ENCODE results near the gene CHST2. TPM values are rescaled to one million over a fixed set of nuclear protein-coding genes. Genes with fewer than 3 reads are reported as not detected.

CHST2 gene
- total RNA-seq, 1 experiment from 2014 or later: 0.26 TPM

GRCh38 chr3:143121241-143122088 lies 1.9 kb downstream of the CHST2 start:
- H3K9me3 ChIP-seq (ENCODE audit: control insufficient read depth, insufficient read depth, low read depth, low read length): no peaks in the 10 kb centered on the region
- intact Hi-C loops (cut with micrococcal nuclease; ENCODE audit: unreplicated experiment) (no loop called here), in situ Hi-C loops (cut with HindIII; ENCODE audit: low pct_unique_long_range_greater_than_20kb, low sequenced_read_pairs) (no loop called here)
- ChIA-PET POLR2A (no interaction called here), CTCF (no interaction called here)
- no peak for DNase-seq (ENCODE audit: low read depth, low spot score)
- peaks cover 5% of the 10 kb centered on the region for H3K4me1 ChIP-seq (ENCODE audit: control insufficient read depth, insufficient read depth, low read length)
- BruUV-seq (replicated peaks): no TSS peak
- no peak overlapping the region for H3K27ac ChIP-seq (ENCODE audit: low read length)
- no peak overlapping the region; a peak in 1 of 4 replicates for H3K4me3 ChIP-seq (ENCODE audit: low read depth in 2 of 2, low read length in 2 of 2)
- TF ChIP-seq POLR2AphosphoS5 (IDR thresholded peaks at IDR 0.05; ENCODE audit: low read depth, low read length) (no peak), CTCF (IDR thresholded peaks at IDR 0.05) (peak; percentile 39)
- peaks cover 47% of the 10 kb centered on the region for H3K27me3 ChIP-seq (ENCODE audit: control insufficient read depth, insufficient read depth, low read length)
- ATAC-seq: no peak
- no peaks in the 10 kb centered on the region for H3K36me3 ChIP-seq (ENCODE audit: control insufficient read depth, insufficient read depth, low read length)

- in situ Hi-C loops (cut with HindIII; ENCODE audit: low pct_unique_long_range_greater_than_20kb, low sequenced_read_pairs): no loop called here
- intact Hi-C loops (cut with micrococcal nuclease; ENCODE audit: unreplicated experiment): no loop called here
- ATAC-seq (no peak), DNase-seq (ENCODE audit: low read depth, low spot score) (no peak)
- TF ChIP-seq POLR2AphosphoS5 (IDR thresholded peaks at IDR 0.05; ENCODE audit: low read depth, low read length) (no peak), SIN3A (IDR thresholded peaks at IDR 0.05; ENCODE audit: borderline replicate concordance, insufficient read depth, low read depth, low read length) (no peak)
- POLR2A ChIA-PET: no interaction called here
- Histone ChIP-seq H3K9me3 (ENCODE audit: control insufficient read depth, insufficient read depth, low read depth, low read length) (no peaks in the 10 kb centered on the region), H3K27ac (ENCODE audit: low read length) (no peak overlapping the region), H3K36me3 (ENCODE audit: control insufficient read depth, insufficient read depth, low read length) (no peaks in the 10 kb centered on the region), H3K27me3 (ENCODE audit: control insufficient read depth, insufficient read depth, low read length) (peaks cover 52% of the 10 kb centered on the region), H3K4me3 (ENCODE audit: low read depth in 2 of 2, low read length in 2 of 2) (no peak overlapping the region), H3K4me1 (ENCODE audit: control insufficient read depth, insufficient read depth, low read length) (peaks cover 5% of the 10 kb centered on the region)
- CTCF ChIA-PET: no interaction called here
- no TSS peak for BruUV-seq (replicated peaks)
Measured at GRCh38 chr3:143122089-143122430, 2.5 kb downstream of the CHST2 start.

- DNase-seq (ENCODE audit: low read depth, low spot score): no peak
- BruUV-seq (replicated peaks): no TSS peak
- no peak overlapping the region for H3K4me3 ChIP-seq (ENCODE audit: low read depth in 2 of 2, low read length in 2 of 2)
- in situ Hi-C loops (cut with HindIII; ENCODE audit: low pct_unique_long_range_greater_than_20kb, low sequenced_read_pairs): no loop called here
- H3K27me3 ChIP-seq (ENCODE audit: control insufficient read depth, insufficient read depth, low read length): peaks cover 47% of the 10 kb centered on the region
- intact Hi-C loops (cut with micrococcal nuclease; ENCODE audit: unreplicated experiment): no loop called here
- no peak for ATAC-seq
- peaks cover 5% of the 10 kb centered on the region for H3K4me1 ChIP-seq (ENCODE audit: control insufficient read depth, insufficient read depth, low read length)
- ChIA-PET POLR2A (no interaction called here), CTCF (no interaction called here)
- no peaks in the 10 kb centered on the region for H3K9me3 ChIP-seq (ENCODE audit: control insufficient read depth, insufficient read depth, low read depth, low read length)
- no peaks in the 10 kb centered on the region for H3K36me3 ChIP-seq (ENCODE audit: control insufficient read depth, insufficient read depth, low read length)
- no peak overlapping the region for H3K27ac ChIP-seq (ENCODE audit: low read length)
- TF ChIP-seq CTCF (IDR thresholded peaks at IDR 0.05): no peak
- TF ChIP-seq TCF7L2 (IDR thresholded peaks at IDR 0.05; ENCODE audit: low read depth, low read length): no peak
- no peak for TF ChIP-seq REST (IDR thresholded peaks at IDR 0.05; ENCODE audit: insufficient read depth in 1 of 2, low read depth in 2 of 2, low read length in 1 of 2)
- no peak for TF ChIP-seq POLR2AphosphoS5 (IDR thresholded peaks at IDR 0.05; ENCODE audit: low read depth, low read length)
- TF ChIP-seq SIN3A (IDR thresholded peaks at IDR 0.05; ENCODE audit: borderline replicate concordance, insufficient read depth, low read depth, low read length): no peak
Measured at GRCh38 chr3:143122608-143123352, 3.2 kb downstream of the CHST2 start.
